GM18508 (cell line): ENCODE measurements around the gene CORO1C.
"Not testable (repeated sequence)": the region's sequence is repeated elsewhere in the genome, so short reads cannot be mapped to it uniquely, and the experiment has no call there.

Experiments
- ATAC-seq: cut with Tn5 transposase; IDR thresholded peaks from one replicate; pipeline ENCODE4 v1.9.1; 2021; ENCODE audit warnings: moderate number of reproducible peaks; ENCODE audit not compliant: insufficient read depth, unreplicated experiment

CORO1C gene

DNA sequence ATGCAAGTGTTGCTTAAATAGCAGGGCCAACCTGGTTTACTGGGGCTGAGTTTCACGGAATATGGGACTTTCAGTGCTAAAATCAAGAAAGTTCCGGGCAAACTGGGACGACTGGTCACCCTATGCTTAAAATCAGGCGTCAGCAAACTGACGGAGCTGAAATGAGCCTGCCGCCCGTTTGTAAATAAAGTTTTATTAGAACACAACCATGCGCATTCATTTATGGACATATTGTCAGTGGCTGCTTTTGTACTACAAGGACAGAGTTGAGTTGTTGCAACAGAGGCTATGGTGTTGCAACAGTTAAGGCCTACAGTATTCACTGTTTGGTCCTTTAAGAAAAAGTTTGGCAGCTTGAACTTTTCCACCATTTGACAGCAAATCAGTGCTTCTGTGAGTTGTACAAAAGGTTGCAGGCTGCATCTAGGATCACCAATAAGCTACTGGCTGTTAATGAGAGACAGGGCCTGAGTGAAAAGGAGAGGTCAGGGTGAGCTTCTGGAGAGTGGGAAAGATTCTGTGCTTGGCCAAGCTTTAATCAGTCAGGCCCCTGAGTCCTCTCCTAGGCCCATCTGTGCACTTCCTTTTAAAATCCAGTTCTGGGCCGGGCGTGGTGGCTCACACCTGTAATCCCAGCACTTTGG, 111.0 kb downstream of the CORO1C start:
- ATAC-seq = no peak

DNA sequence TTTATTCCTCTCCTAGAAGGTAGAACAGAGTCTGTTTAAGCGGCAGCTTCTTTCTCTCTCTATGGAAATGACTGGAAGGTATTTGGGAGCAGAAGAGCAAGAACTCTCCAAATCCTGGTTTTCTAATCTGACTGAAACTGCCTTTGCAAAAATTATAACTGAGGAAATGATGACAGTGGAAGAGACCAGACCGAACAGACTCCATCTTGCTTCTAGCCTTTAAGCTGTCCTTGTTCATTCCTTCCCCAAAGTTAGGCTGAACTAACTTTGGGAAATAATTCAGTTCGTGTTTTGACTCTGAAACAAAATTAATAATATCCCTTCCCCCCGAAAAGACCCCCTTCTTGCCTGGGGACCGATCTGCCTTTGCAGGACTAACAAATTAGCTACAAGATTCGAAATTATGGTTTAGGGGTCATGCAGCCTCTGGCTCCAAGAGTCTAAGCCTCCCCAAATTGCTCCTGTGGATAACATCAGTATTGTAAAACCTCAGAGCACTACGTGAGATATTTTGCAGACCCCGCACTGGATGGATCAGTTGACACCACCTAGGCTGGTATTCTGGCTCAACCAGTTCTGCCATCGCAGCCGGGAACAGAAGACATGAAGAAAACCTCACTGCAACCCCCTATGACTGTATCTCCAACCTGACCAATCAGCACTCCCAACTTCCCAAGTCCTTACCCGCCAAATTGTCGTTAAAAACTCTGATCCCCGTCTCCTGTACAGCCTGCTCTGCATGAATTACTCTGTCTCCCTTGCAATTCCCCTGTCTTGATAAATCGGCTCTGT, 111.8 kb downstream of the CORO1C start:
- ATAC-seq = no peak

DNA sequence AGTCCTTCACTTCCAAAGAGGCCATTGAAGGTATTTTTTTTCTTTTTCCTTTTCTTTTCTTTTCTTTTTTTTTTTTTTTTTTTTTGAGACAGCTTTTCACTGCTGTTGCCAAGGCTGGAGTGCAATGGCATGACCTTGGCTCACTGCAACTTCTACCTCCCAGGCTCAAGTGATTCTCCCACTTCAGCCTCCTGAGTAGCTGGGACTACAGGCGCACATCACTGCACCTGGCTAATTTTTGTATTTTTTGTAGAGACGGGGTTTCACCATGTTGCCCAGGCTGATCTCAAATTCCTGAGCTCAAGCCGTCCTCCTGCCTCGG, 112.4 kb downstream of the CORO1C start:
- ATAC-seq = not testable (repeated sequence)

DNA sequence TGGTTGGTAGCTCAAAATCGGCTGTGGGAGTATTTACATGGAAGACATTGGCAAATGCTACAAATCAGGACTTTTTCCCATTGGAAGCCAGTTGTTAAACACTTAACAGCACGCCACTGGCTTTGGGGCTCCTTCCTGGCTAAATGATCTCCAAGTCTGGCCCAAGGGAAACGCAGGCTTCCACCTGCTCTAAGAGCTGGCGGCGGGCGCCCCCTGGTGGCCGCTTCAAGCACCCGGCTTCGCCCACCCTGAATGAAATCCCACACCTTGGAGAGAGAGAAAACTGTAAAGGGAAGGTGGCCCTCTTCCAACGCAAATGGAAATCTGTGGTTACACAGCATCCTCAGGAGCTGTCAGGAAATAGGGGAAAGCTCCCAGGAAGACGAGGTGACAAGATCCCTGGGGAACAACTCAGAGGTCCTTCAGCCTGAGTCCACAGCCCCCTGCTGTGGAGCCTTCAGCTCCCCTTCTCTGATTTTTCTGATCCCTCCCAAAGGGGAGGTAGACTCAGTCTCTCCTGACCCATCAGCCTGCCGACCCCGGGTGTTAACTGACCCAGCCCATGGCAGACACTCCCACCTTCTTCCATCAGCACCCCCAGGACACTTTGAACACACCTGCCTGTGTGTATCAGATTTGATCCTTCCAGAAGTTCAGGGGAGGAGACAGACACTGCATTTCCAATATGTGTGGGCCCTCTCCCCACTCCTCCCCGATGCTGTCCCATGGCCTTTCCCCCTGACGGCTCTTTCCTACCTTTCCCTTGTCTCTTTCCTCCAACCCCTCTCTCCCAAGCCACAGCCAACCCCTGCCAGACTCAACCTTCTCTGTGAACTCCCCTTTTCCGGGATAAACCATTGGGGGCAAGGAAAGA, 113.0 kb downstream of the CORO1C start:
- no peak for ATAC-seq

DNA sequence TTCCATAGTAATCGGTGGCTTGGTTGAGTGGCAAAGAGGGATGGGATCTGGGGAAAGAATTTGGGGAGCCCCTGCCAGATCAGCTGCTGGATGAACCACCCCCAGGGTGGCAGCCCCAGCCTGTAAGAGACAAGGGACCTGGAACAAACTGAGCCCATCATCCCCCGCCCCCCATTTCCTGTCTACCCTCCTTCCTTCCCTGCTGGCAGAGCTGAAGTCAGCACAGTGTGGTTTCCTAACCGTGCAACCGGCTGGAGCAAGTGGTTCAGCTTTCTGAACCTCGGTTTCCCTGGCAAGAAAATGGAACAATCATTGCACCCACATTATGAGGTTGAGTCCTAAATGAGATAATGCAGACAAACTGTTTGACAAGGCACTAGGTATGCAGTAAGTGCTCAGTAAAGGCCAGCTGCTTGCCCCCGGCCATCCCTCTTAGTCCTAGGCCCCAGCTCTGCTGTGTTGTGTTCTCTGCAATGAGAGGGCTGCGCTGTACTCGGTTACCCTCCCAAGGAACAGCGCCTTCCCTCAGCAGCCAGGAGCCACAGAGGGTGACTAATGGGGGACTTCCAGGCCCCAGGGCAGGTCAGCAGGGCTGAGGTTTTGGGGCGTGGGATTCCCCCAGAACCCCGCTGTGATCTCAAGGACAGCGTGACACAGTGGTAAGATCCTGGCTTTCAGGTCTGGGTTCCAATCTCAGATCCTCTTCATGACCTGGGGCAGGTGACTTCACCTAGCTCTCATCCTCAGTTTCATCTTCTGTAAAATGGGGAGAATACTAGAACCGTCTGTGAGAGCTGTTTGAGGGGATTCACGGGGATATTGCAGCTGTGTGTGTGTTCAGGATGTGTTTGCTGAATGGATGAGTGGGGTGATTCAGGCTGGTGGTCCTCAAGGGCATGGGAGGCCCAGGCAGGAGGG, 114.1 kb downstream of the CORO1C start:
- ATAC-seq = peak; percentile 61

DNA sequence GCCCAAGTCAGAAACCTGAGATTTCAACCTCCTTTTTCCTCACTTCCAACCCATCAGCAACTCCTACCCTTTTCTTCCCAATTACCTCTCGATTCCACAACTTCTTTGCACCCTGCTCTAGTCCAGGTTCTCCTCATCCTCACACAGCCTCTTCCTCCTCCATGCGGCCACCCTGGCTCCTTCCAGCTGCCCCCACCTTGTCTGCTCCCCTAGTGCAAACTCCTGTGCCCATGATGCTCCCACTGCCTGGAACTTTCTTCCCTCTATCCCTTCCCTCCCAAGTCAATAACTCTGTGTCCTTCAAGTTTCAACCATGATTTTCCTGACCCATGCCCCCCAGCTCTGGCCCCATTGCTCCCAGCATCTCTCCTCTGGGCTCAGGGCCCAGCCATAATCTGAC, 115.0 kb downstream of the CORO1C start:
- ATAC-seq = no peak

DNA sequence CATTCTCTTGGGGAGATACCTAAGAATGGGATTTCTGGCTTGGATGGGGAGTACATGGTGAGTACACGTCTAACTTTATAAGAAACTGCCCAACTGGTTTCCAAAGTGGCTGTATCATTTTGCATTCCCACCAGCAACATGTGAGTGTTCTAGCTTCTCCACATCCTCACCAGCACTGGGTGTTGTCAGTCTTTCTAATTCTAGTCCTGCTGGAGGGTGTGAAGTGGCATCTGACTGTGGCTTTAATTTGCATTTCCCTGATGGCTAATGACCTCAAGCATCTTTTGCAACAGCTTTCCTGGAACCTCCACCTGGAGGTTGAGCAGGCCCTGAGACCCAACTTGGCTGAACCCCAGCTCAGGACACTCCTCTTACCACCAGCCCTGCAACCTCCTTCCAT, 115.4 kb downstream of the CORO1C start:
- no peak for ATAC-seq

DNA sequence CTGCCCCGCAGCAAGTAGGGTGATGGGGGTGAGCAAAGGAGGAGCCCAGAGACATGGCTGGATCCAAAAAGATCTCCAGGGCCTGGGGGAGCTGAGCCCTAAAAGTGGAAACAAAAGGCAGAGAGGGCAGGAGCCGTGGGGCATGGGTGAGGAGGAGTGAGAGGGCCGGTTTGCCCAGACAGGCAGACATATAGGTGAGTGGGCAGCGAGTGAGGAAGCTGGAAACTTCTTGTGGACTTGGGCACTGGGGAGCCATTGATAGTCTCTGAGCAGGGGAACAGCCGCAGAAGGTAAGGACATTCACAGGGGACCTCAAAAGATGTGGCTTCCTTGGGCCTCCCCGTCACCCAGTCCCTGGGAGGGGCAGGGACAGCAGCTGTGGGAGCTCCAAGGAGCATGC, 116.7 kb downstream of the CORO1C start:
- no peak for ATAC-seq

DNA sequence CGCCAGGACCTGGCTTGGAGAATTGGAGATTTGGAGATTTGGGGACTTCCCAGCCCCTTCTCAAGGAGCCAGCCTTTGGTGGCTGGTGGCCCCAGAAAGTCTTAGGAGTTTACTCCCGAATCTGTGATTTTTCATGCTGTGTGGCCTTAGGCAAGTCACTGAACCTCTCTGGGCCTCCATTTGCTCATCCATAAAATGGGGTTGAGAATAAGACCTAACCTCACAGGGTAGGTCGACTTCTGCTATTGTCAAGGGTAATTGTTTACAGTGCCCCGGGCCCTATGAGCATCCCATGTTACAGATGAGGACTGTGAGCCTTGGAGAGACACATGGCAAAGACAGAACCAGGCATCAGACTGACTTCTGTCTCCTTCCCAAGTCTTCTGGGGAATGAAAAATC, 117.3 kb downstream of the CORO1C start:
- no peak for ATAC-seq

DNA sequence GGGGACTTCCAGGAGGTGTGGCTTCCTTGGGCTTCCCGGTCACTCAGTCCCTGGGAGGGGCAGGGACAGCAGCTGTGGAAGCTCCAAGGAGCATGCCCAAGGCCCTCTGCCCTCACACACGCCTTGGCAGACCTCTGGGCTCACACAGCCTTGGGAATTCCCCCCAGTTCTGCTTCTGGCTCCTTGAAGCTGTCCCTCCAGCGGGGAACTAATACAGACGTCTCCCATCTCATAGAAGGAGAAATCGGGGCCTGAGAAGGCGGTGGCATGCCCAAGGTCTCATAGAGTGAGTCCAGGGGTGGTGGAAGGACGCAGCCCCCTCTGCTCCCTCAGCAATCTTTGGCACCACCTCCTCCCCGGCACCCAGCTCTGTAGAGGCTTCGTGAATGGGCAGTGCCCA, 117.8 kb downstream of the CORO1C start:
- ATAC-seq = no peak

DNA sequence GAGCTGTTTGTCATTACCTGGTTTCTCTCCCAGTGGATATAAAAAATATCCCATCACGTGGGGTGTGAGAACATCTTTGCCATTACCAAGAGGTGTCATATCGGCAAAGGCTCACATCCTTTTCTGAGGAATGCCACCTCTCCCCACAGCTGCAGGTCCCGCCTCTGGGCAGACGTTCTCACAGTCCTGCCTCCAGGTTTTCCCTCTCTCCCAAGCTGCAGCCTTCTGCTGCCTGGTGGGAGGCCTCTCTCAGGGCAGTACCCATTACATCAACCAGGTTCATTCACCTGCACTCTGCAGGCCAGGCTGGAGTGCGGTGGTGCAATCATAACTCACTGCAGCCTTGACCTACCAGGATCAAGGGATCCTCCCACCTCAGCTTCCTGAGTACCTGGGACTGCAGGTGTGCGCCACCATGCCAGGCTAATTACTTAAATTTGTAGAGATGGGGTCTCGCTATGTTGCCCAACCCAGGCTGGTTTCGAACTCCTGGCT, 118.5 kb downstream of the CORO1C start:
- ATAC-seq = no peak

DNA sequence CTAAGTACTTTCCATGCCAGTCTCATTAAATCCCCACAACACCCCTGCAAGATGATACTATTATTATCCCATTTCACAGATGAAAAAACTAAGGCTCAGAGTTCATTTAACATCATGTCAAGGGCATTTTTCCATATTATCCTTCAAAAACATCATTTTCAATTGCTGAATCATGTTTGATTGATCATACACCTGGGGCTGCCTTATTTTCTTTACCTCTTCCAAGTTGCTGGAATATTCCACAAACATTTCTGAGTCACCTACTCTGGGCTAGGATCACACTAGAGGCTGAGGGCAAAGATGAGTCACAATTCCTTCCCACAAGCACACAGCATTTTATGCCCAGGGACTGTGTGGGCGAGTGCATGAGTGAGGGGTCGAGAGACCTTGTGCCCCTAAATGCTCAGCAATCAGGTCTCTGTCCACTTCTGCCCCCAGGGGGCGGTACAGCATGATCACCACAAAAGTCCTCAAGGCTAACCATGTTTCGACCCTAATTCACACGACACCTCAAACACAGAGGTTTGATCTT, 119.4 kb downstream of the CORO1C start:
- no peak for ATAC-seq

DNA sequence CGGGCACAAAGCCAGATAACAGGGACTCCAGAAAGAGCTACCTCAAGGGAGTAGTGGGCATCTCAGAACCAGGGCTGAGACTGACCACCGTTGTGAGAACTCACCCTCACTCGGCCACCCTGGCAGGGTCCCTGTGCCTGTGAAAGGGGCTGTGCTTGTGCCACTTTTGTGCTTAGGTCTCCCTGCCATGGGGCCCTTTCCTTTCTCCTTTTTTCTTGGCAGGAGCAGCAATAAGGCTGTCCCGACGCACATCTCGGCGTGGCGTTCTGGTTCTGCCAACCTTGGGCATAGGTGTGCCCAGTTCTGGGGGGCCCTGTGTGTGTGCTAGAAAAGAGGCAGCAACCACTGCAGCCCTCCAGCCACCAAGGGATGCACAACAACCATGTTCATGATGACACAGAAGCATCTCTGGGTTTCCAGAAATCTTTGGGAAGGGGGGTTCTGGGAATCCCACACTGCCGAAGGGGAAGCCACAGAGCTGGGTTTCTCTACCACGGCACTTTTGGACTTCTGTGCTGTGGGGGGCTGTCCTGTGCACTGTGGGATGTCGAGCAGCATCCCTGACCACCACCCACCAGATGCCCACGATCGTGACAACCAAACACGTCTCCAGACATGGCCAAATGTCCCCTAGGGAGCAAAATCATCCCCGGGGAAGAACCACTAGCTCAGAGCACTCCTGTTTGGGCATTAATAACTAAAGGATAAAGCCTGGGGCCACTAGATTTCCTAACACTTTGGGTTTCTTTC, 120.3 kb downstream of the CORO1C start:
- no peak for ATAC-seq

DNA sequence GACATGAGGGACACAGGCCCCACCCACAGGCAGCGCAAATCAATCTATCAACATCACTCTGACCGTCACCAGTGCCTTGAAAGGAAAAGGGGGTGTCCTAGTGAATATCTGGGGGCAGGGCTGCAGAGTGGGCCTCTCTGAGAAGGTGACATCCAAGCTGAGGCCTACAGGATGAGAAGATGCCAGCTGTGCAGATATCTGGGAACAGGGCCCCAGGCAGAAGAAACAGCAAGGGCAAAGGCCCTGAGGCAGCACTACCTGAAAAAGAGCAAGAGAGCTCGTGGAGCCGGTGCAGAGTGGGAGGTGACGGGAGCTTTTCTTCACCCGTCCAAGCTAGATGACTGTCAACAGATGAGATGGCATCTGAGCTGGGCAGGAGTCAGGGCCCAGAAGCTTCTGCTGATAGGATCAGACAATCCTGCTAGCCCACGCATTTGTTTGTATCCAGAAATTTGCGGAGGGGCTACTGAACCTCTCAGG, 120.9 kb downstream of the CORO1C start:
- no peak for ATAC-seq

DNA sequence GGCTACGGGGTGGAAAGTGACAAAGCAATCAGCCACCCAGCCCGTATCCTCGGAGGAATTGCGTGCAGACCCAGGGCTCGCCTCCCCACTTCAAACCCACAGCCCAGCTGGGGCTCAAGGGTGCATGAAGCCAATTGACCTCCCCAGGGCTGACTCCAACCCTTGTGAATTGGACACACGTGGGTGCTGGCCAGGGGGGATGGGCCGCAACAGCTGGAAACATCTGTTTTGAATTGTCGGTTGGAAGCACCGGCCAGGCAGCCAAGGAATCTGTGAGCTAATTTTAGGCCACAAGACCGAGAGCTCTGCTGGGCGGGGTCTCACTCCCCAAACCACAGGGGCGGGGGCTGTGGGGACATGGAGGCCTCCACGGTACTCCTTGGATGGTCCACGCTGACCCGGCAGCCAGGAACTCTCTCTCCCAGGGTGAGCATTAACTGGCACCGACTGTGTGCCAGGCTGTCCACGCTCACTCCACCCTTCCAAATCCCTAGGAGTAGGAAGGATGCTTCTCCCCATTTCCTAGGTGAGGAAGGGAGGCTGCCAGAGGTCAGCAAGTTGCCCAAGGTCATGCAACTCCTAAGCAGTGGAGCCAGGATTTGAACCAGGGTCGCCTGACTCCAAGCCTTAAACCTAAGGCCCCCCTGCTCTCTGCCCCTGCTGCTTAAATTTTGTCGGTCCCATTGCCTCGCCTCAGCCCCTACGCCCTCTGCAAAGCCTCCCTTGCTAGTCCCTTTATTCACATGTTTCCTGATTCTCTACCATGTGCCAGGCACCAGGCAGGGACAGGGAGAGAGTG, 121.6 kb downstream of the CORO1C start:
- ATAC-seq = no peak

DNA sequence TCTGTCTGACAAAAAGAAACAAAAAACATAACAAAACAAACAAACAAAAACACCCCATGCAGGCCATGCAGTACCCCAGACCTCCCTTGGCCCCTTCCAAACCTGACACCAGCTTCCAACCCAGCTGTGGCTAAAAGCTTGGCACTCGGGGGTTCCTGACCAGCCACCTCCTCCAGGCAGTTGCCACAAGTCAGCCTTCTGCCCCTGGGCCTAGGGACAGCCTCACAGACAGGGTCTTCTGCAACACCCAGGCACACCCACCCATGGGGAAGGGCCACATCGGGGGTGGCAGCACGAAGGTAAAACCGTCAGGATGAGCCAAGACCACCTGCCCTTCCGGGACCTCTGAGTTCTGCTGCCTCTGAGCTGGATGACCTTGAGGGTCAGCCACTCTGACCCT, 122.7 kb downstream of the CORO1C start:
- no peak for ATAC-seq

DNA sequence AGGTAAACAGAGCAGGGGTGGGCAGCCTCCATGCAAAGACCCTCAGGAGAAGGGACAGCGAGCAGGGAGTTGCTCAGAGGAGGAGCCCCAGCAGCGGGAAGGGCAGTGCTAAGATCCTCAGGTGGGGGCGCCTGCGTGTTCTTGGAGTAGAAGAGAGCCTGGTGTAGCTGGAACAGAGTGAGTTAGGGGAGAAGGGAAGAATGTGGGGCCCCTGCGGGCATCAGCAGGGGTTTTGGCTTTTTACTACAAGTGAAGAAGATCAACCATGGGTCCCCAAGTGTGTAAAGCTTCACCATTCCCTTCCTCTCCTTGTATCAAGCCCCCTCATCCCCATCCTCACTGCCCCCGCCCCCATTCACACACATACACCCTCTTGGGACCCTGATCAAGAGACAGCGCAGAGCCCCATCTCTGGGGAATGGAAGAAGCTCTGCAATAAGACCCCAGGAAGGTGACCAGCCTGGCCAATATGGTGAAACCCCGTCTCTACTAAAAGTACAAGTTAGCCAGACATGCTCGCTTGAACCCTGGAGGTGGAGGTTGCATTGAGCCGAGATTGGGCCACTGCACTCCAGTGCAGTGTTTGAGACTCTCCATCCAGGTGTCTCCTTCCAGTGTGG, 123.2 kb downstream of the CORO1C start:
- ATAC-seq = no peak

DNA sequence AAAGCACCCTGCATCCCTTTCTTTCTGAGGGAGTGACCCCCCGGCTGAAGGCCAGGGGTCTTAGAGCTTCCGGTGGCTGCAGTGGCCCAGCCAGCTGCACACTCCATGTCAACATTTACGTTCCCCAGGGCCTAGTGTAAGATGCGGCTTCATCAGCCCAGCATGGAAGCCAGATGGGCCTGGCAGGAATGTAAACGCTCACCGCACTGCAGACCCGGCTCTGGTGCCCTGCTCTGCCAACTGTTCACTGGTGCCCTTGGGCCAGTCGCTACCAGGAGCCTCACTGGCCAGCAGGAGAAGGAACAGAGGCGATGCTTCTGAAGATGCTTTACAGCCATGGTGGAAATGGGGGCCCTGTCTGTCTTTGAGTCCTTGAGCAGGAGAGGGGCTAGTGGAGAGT, 124.8 kb downstream of the CORO1C start:
- ATAC-seq = no peak
